ENCODE results near the gene PCDH15. TPM values are rescaled to one million over a fixed set of nuclear protein-coding genes. Genes with fewer than 3 reads are reported as not detected.

PCDH15 gene
- total and polyA plus RNA-seq, 2 of the 8 experiments (the other 6 are each of a cell fraction or from before 2014, with no cell fraction given), result 0.11 TPM; not detected in 1

- WGBS, 2 experiments (ENCODE audit: extremely low coverage in 1 of 2, insufficient coverage in 1 of 2, insufficient read length in 1 of 2, insufficient replicate concordance in 2 of 2, low coverage in 1 of 2, low lambda C conversion rate in 2 of 2, missing lambda C conversion rate in 1 of 2), result 88% methylated on average over 2 of the region's 2 CpGs; no CpG with 5 or more reads in 1 of the 2 experiments
- H4K91ac ChIP-seq (replicated peaks; ENCODE audit: insufficient read length, low read length), result no peak overlapping the region
Measured at GRCh38 chr10:54335296-54335695, 465.7 kb downstream of the PCDH15 start.

More at GRCh38 chr10:54335296-54335695, 465.7 kb downstream of the PCDH15 start:
- H4K5ac ChIP-seq (ENCODE audit: insufficient read length, low read depth, low read length), result no peak overlapping the region
- H2BK120ac ChIP-seq (replicated peaks; ENCODE audit: low read depth, low read length), result no peak overlapping the region
- H3K14ac ChIP-seq (ENCODE audit: insufficient read length), result no peak overlapping the region
- no peak overlapping the region for H2BK5ac ChIP-seq (ENCODE audit: low read depth, low read length)
- H2BK12ac ChIP-seq (ENCODE audit: low read depth, low read length), result no peak overlapping the region
- ChIA-PET POLR2A (ENCODE audit: partially characterized antibody) (no interaction called here), CTCF (ENCODE audit: partially characterized antibody) (interaction anchor here (0.7 to 1.7 kb wide), 3 partner anchors 12 to 529 kb away, joined by 3 read pairs; no protein-coding TSS in a partner anchor)
- H3K36me3 ChIP-seq (ENCODE audit: control insufficient read depth in 2 of 4, insufficient read depth in 4 of 4, low read length in 3 of 4), result 0 out of 8 replicates have a peak, but pooled peaks cover 0 to 4% (median 0%) of the 10 kb centered on the region in 4 experiments
- no peak overlapping the region for H4K8ac ChIP-seq (ENCODE audit: extremely low read depth, insufficient read depth, low read length)
- no peaks in the 10 kb centered on the region for H3K4me1 ChIP-seq (replicated peaks in 1 of 4; ENCODE audit: control insufficient read depth in 3 of 4, insufficient read depth in 4 of 4, low read length in 3 of 4)
- FAIRE-seq (no peak), DNase-seq (ENCODE audit: low read depth in 1 of 2, low spot score in 2 of 2) (no peak)
- no peak overlapping the region for H3K27ac ChIP-seq (ENCODE audit: low read depth, low read length)
- H3K4me3 ChIP-seq (ENCODE audit: extremely low read depth in 1 of 4, insufficient read depth in 2 of 4, low read depth in 3 of 4, low read length in 4 of 4), result no peak overlapping the region
- H3K9me3 ChIP-seq (ENCODE audit: insufficient read depth in 2 of 2, low read depth in 1 of 2, low read length in 1 of 2), result peaks cover 0 to 2% of the 10 kb centered on the region in 2 experiments; a peak in 2 of 4 replicates
- TF ChIP-seq POU5F1 (IDR thresholded peaks at IDR 0.05; ENCODE audit: low read depth, low read length) (no peak), ASH2L (IDR thresholded peaks at IDR 0.05; ENCODE audit: low read length) (no peak)
- H3K27me3 ChIP-seq (replicated peaks in 1 of 4; ENCODE audit: control insufficient read depth in 3 of 4, extremely low read depth in 1 of 4, insufficient read depth in 3 of 4, low read length in 3 of 4), result no peaks in the 10 kb centered on the region; a peak in 1 of 7 replicates
- no peak overlapping the region for H2AFZ ChIP-seq (ENCODE audit: low read length)
- H2AK5ac ChIP-seq (ENCODE audit: low read depth, low read length), result no peak overlapping the region
- H3K23me2 ChIP-seq (ENCODE audit: low read depth, low read length), result no peaks in the 10 kb centered on the region
- H3K4ac ChIP-seq (replicated peaks; ENCODE audit: insufficient read length, low read depth, low read length), result no peak overlapping the region
- no peak overlapping the region for H3K56ac ChIP-seq (replicated peaks; ENCODE audit: insufficient read length, low read depth, low read length)
- H2BK15ac ChIP-seq (ENCODE audit: low read length), result no peak overlapping the region
- no peaks in the 10 kb centered on the region for H3K79me2 ChIP-seq (ENCODE audit: control insufficient read depth in 1 of 2, insufficient read depth in 2 of 2, low read length in 2 of 2)
- no peak overlapping the region for H3K9ac ChIP-seq (replicated peaks in 1 of 4; ENCODE audit: extremely low read depth in 1 of 4, low read depth in 3 of 4, low read length in 3 of 4)
- no peak overlapping the region for H3K23ac ChIP-seq (ENCODE audit: insufficient read length)
- H4K20me1 ChIP-seq (replicated peaks in 1 of 2; ENCODE audit: control insufficient read depth in 1 of 2, insufficient read depth in 2 of 2, low read length in 2 of 2), result no peaks in the 10 kb centered on the region
- H3K79me1 ChIP-seq (ENCODE audit: low read depth, low read length), result no peaks in the 10 kb centered on the region
- no peak overlapping the region for H3K4me2 ChIP-seq (ENCODE audit: insufficient read depth in 1 of 2, low read depth in 2 of 2, low read length in 2 of 2)
- no peak overlapping the region for H3K18ac ChIP-seq (ENCODE audit: extremely low read depth, low read length)
- H2BK20ac ChIP-seq (ENCODE audit: low read length), result no peak overlapping the region
